Measurements from ENCODE around the gene PCDH12. TPM values are rescaled to one million over a fixed set of nuclear protein-coding genes. Genes with fewer than 3 reads are reported as not detected.

PCDH12 gene
- total and polyA plus RNA-seq, 9 donors, result 0.61 to 11.1 (median 2.1) TPM

- H3K9me3 ChIP-seq, result no peaks in the 10 kb centered on the region
- WGBS, 3 donors, result 21 to 51% (median 35%) methylated on average over 2 of the region's 2 CpGs
- H3K4me1 ChIP-seq (ENCODE audit: insufficient read depth), result peaks cover 2% of the 10 kb centered on the region
- H3K36me3 ChIP-seq, result no peaks in the 10 kb centered on the region
- peak overlapping the region; percentile 86 for H3K4me3 ChIP-seq
- peak overlapping the region in 1 of 2 donors; percentile 62 for H3K27ac ChIP-seq
- TF ChIP-seq CTCF (IDR thresholded peaks at IDR 0.05), result no peak
- TF ChIP-seq EP300 (IDR thresholded peaks at IDR 0.05), result no peak
- no peak for TF ChIP-seq POLR2A (IDR thresholded peaks at IDR 0.05)
- intact Hi-C loops (cut with DNase I), result no loop called here
- no peaks in the 10 kb centered on the region for H3K27me3 ChIP-seq
- DNase-seq, result no peak
These were observed 12.1 kb upstream of the PCDH12 start for GRCh38 chr5:141969783-141970771.

- intact Hi-C loops (cut with DNase I), result no loop called here
- peaks cover 2% of the 10 kb centered on the region for H3K4me1 ChIP-seq (ENCODE audit: insufficient read depth)
- peak within 1 kb of the TSS; percentile 62 to 89 for H3K27ac ChIP-seq
- no peaks in the 10 kb centered on the region for H3K27me3 ChIP-seq
- WGBS, 3 donors, result 0 to 1% (median 0%) methylated on average over 18 to 63 of the region's 63 CpGs
- no peaks in the 10 kb centered on the region for H3K9me3 ChIP-seq
- TF ChIP-seq CTCF (IDR thresholded peaks at IDR 0.05) (peak; percentile 94 to 99 (median 97)), POLR2A (IDR thresholded peaks at IDR 0.05) (peak; percentile 64), EP300 (IDR thresholded peaks at IDR 0.05) (no peak)
- H3K36me3 ChIP-seq, result no peaks in the 10 kb centered on the region
- peak; percentile 88 to 95 (median 90) for DNase-seq
- peak within 1 kb of the TSS; percentile 86 for H3K4me3 ChIP-seq
These were observed 11.1 kb upstream of the PCDH12 start, which contains the start of gene RNF14 for GRCh38 chr5:141968914-141969608. Gene RNF14, plus strand, starts transcription at chr5:141969105. Its CDS starts 4,484 bp downstream, at chr5:141973589.

- Histone ChIP-seq H3K36me3 (no peaks in the 10 kb centered on the region), H3K4me1 (ENCODE audit: insufficient read depth) (peaks cover 2% of the 10 kb centered on the region), H3K4me3 (no peak overlapping the region), H3K27me3 (no peaks in the 10 kb centered on the region), H3K27ac (no peak overlapping the region), H3K9me3 (no peaks in the 10 kb centered on the region)
- WGBS, 3 donors, result 89 to 93% (median 90%) methylated on average over 2 of the region's 2 CpGs
- intact Hi-C loops (cut with DNase I), result no loop called here
- no peak for TF ChIP-seq CTCF (IDR thresholded peaks at IDR 0.05)
- no peak for TF ChIP-seq POLR2A (IDR thresholded peaks at IDR 0.05)
- TF ChIP-seq EP300 (IDR thresholded peaks at IDR 0.05), result no peak
- DNase-seq, result no peak
These were observed 8.9 kb upstream of the PCDH12 start for GRCh38 chr5:141966963-141967333.

GRCh38 chr5:141966275-141966962 lies 8.4 kb upstream of the PCDH12 start:
- no peak for TF ChIP-seq EP300 (IDR thresholded peaks at IDR 0.05)
- TF ChIP-seq POLR2A (IDR thresholded peaks at IDR 0.05), result no peak
- TF ChIP-seq CTCF (IDR thresholded peaks at IDR 0.05), result no peak
- Histone ChIP-seq H3K27me3 (no peaks in the 10 kb centered on the region), H3K36me3 (no peaks in the 10 kb centered on the region), H3K27ac (no peak overlapping the region), H3K4me3 (no peak overlapping the region), H3K9me3 (no peaks in the 10 kb centered on the region), H3K4me1 (ENCODE audit: insufficient read depth) (peaks cover 2% of the 10 kb centered on the region)
- no peak for DNase-seq
- intact Hi-C loops (cut with DNase I), result no loop called here
- WGBS, 3 donors, result 76 to 84% (median 81%) methylated on average over 4 of the region's 4 CpGs
